Stomach (tissue), 4 donors: ENCODE results near the gene CCDC122.

Source experiments
- POLR2A ChIP-seq, 4 donors: fragments of 450-650 bp; IDR thresholded peaks; one replicate each; pipeline ENCODE4 v1.6.1; 2016; ENCODE audit warnings: antibody characterized with exemption in 4 of 4, control low read depth in 2 of 4, mild to moderate bottlenecking in 1 of 4, moderate library complexity in 1 of 4
- TF ChIP-seq, protein P1 (sequence below), 7 experiments: fragments of 450-650 bp in 4 of 7; fragments of 200-600 bp in 3 of 7; sonication (generic) in 3 of 7; IDR thresholded peaks; one replicate each; pipeline ENCODE4 v1.5.1; 2016 to 2019; ENCODE audit warnings: antibody characterized with exemption in 7 of 7, control low read depth in 2 of 7, mild to moderate bottlenecking in 1 of 7

DNA sequence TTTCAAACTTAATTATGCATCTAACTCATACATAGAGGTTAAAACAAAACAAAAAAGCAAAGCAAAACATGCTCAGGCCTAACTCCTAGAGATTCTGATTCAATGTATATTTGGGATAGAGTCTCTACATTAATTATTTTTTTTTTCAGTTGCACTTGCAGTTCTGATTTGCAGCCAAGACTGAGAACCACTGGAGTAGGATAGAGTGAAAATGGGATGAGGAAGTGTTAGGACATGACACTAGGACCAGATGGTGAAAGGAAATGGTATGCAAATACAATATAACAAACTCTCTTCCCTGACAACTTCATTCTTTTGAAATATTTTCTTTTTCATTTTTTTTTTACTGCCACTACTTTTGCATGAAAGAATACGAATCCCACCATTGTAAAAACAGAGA lies 1.8 kb downstream of the CCDC122 start:
- TF ChIP-seq, protein P1, sequence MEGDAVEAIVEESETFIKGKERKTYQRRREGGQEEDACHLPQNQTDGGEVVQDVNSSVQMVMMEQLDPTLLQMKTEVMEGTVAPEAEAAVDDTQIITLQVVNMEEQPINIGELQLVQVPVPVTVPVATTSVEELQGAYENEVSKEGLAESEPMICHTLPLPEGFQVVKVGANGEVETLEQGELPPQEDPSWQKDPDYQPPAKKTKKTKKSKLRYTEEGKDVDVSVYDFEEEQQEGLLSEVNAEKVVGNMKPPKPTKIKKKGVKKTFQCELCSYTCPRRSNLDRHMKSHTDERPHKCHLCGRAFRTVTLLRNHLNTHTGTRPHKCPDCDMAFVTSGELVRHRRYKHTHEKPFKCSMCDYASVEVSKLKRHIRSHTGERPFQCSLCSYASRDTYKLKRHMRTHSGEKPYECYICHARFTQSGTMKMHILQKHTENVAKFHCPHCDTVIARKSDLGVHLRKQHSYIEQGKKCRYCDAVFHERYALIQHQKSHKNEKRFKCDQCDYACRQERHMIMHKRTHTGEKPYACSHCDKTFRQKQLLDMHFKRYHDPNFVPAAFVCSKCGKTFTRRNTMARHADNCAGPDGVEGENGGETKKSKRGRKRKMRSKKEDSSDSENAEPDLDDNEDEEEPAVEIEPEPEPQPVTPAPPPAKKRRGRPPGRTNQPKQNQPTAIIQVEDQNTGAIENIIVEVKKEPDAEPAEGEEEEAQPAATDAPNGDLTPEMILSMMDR (IDR thresholded peaks at IDR 0.05), result no peak
- TF ChIP-seq POLR2A (IDR thresholded peaks at IDR 0.05), result no peak
